Esophagus muscularis mucosa (tissue), 4 donors: ENCODE measurements around the gene HDAC4. TPM values are rescaled to one million over a fixed set of nuclear protein-coding genes. Genes with fewer than 3 reads are reported as not detected.

Experiments used
- DNase-seq: peaks from one replicate; pipeline ENCODE4 v3.0.0-alpha.2; 2017; ENCODE audit errors: extremely low spot score
- H3K27ac ChIP-seq, 4 donors: fragments of 200-600 bp; sonication (generic); replicated peaks in 1 of 4; 1 replicate in 3 of 4; 2 replicates in 1 of 4; pipeline ENCODE4 v1.5.1; 2016 to 2019; ENCODE audit warnings: mild to moderate bottlenecking in 1 of 4
- H3K27me3 ChIP-seq, 4 donors: fragments of 200-600 bp; sonication (generic); one replicate each; pipeline versions ENCODE4 v1.5.1 to v1.6.0; 2016 to 2019
- H3K36me3 ChIP-seq, 4 donors: fragments of 200-600 bp; sonication (generic); one replicate each; pipeline ENCODE4 v1.5.1; 2016 to 2019
- H3K4me1 ChIP-seq, 4 donors: fragments of 200-600 bp; sonication (generic); one replicate each; pipeline ENCODE4 v1.5.1; 2016 to 2019
- H3K4me3 ChIP-seq, 4 donors: fragments of 200-600 bp; sonication (generic); 1 replicate in 2 of 4; 2 replicates in 2 of 4; pipeline ENCODE4 v1.5.1; 2016 to 2019; ENCODE audit warnings: mild to moderate bottlenecking in 4 of 4, moderate library complexity in 1 of 4
- H3K9me3 ChIP-seq, 4 donors: fragments of 200-600 bp; sonication (generic); 1 replicate in 3 of 4; 2 replicates in 1 of 4; pipeline ENCODE4 v1.5.1; 2016 to 2019
- EP300 ChIP-seq: sonication (generic); formaldehyde crosslinking; IDR thresholded peaks from one replicate; pipeline ENCODE4 v1.6.1; 2017; ENCODE audit warnings: antibody characterized with exemption
- POLR2A ChIP-seq: fragments of 450-650 bp; IDR thresholded peaks from one replicate; pipeline ENCODE4 v1.6.1; 2017; ENCODE audit warnings: antibody characterized with exemption, moderate library complexity, mild to moderate bottlenecking, low read depth
- POLR2AphosphoS5 ChIP-seq, 2 donors: sonication (generic); formaldehyde crosslinking; IDR thresholded peaks; one replicate each; pipeline ENCODE4 v1.6.1; 2017; ENCODE audit warnings: antibody characterized with exemption in 2 of 2
- WGBS: methylation state at CpG from one replicate; pipeline ENCODE4 v1.1.5; 2018; 5-methylcytosine and 5-hydroxymethylcytosine counted together
- intact Hi-C: fragments of 100-400 bp; cut with DNase I; formaldehyde crosslinking; loops from one replicate; pipeline ENCODE4 v1.15.1; 2023
- total RNA-seq, 4 donors: library from RNA; depleted of rRNA; stranded (reverse); fragments of >200 nt; gene quantifications; one replicate each; pipeline versions ENCODE4 v1.1.0 to v1.2.1, GENCODE V29; 2016
- TF ChIP-seq, protein P1 (sequence below), 3 experiments: fragments of 200-600 bp in 2 of 3; fragments of 450-650 bp in 1 of 3; sonication (generic) in 2 of 3; IDR thresholded peaks; one replicate each; pipeline ENCODE4 v1.5.1; 2017 to 2019; ENCODE audit warnings: antibody characterized with exemption in 3 of 3, mild to moderate bottlenecking in 2 of 3, moderate library complexity in 1 of 3

HDAC4 gene
- total RNA-seq, 4 donors from 2014 or later: 59.4 to 119 (median 76.1) TPM

GRCh38 chr2:239264838-239265651 lies 135.8 kb downstream of the HDAC4 start:
- peak overlapping the region in 2 of 4 donors; percentile 13 to 16 for H3K4me3 ChIP-seq
- H3K27ac ChIP-seq: peak overlapping the region; percentile 81 to 88 (median 83)
- TF ChIP-seq, protein P1, sequence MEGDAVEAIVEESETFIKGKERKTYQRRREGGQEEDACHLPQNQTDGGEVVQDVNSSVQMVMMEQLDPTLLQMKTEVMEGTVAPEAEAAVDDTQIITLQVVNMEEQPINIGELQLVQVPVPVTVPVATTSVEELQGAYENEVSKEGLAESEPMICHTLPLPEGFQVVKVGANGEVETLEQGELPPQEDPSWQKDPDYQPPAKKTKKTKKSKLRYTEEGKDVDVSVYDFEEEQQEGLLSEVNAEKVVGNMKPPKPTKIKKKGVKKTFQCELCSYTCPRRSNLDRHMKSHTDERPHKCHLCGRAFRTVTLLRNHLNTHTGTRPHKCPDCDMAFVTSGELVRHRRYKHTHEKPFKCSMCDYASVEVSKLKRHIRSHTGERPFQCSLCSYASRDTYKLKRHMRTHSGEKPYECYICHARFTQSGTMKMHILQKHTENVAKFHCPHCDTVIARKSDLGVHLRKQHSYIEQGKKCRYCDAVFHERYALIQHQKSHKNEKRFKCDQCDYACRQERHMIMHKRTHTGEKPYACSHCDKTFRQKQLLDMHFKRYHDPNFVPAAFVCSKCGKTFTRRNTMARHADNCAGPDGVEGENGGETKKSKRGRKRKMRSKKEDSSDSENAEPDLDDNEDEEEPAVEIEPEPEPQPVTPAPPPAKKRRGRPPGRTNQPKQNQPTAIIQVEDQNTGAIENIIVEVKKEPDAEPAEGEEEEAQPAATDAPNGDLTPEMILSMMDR (IDR thresholded peaks at IDR 0.05): no peak
- peak; percentile 63 to 66 for TF ChIP-seq POLR2AphosphoS5 (IDR thresholded peaks at IDR 0.05)
- no peaks in the 10 kb centered on the region for H3K36me3 ChIP-seq
- DNase-seq: no peak
- no peaks in the 10 kb centered on the region for H3K27me3 ChIP-seq
- no peaks in the 10 kb centered on the region for H3K9me3 ChIP-seq
- H3K4me1 ChIP-seq: peaks cover 83 to 100% (median 100%) of the 10 kb centered on the region in 4 donors
- intact Hi-C loops: no loop called here
- 21% methylated on average over 7 of the region's 11 CpGs for WGBS

DNA sequence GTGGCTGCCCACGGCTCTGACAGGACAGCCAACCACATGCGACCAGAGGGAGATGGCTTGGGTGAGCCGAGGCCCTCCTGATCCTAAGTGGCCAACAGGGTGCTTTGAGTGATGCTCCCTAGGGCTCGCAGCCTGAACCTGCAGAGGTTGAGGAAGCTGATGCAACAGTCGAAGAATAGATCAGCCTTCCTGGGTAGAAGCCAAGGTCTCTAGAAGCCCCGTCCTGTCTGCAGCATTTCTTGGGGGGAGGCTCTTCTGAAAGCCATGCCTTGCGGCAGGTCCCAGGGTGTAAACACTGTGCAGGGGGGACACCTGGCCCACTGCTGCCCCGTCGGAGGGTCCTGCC lies 136.4 kb downstream of the HDAC4 start:
- Histone ChIP-seq H3K4me1 (peaks cover 83 to 100% (median 100%) of the 10 kb centered on the region in 4 donors), H3K27ac (peak overlapping the region; percentile 81 to 88 (median 83)), H3K4me3 (peak overlapping the region in 2 of 4 donors; percentile 13 to 16), H3K9me3 (no peaks in the 10 kb centered on the region), H3K27me3 (no peaks in the 10 kb centered on the region), H3K36me3 (no peaks in the 10 kb centered on the region)
- intact Hi-C loops: no loop called here
- DNase-seq: no peak
- TF ChIP-seq, protein P1 (IDR thresholded peaks at IDR 0.05): no peak
- TF ChIP-seq POLR2A (no peak), EP300 (no peak), POLR2AphosphoS5 (IDR thresholded peaks at IDR 0.05) (no peak)
- 35% methylated on average over 5 of the region's 9 CpGs for WGBS

DNA sequence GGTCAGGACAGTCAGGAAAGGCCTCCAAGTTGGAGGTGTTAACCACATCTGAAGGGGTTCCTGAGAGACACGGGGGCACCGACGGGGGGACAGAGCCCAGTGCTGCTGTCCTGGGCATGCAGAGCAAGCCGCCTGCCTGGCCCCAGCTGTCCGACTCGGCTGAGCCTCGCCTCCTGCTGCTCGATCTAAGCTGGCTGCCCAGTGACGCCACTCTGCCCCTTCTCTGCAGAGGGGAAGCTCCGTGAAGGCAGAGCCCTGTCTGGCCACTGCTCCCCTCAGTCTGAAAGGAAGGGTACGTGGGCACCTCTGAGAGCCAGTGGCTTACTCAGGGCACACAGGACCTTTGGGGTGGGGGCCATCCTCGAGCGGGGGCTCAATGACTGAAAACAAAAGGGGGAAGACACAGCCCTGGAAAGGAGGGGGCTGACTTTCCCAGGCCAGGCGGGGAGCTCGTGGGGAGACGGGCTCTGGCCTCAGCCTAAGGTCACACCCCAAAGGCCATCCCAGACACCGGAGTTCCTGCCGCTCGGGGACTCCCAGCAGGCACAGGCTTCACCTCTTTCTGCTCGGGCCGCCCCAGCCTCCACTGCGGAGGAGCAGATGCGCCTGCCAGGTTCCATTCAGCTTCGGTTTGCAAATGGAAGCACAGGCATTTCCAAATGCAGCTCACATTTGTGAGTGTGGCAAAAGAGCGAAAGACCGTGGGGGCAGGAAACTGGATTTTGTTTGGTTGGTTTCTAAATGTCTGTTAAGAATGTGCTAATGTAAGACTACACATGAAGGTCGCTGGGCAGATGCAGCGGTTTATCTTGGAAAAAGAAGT lies 136.9 kb downstream of the HDAC4 start:
- 59% methylated on average over 28 of the region's 28 CpGs for WGBS
- Histone ChIP-seq H3K27ac (peak overlapping the region; percentile 81 to 88 (median 83)), H3K36me3 (no peaks in the 10 kb centered on the region), H3K9me3 (no peaks in the 10 kb centered on the region), H3K4me1 (peaks cover 85 to 100% (median 100%) of the 10 kb centered on the region in 4 donors), H3K27me3 (no peaks in the 10 kb centered on the region), H3K4me3 (peak overlapping the region in 2 of 4 donors; percentile 13 to 16)
- no peak for DNase-seq
- TF ChIP-seq, protein P1 (IDR thresholded peaks at IDR 0.05): no peak
- no peak for TF ChIP-seq POLR2AphosphoS5 (IDR thresholded peaks at IDR 0.05)
- no peak for TF ChIP-seq EP300
- no peak for TF ChIP-seq POLR2A
- intact Hi-C loops: no loop called here

GRCh38 chr2:239263231-239263630 lies 137.6 kb downstream of the HDAC4 start:
- intact Hi-C loops: no loop called here
- TF ChIP-seq, protein P1 (IDR thresholded peaks at IDR 0.05): no peak
- TF ChIP-seq POLR2AphosphoS5 (IDR thresholded peaks at IDR 0.05) (no peak), POLR2A (no peak), EP300 (no peak)
- no peaks in the 10 kb centered on the region for H3K36me3 ChIP-seq
- peaks cover 81 to 100% (median 99%) of the 10 kb centered on the region in 4 donors for H3K4me1 ChIP-seq
- 93% methylated on average over 5 of the region's 14 CpGs for WGBS
- peak overlapping the region; percentile 81 to 88 (median 83) for H3K27ac ChIP-seq
- peaks cover 0 to under 1% (median 0%) of the 10 kb centered on the region in 4 donors for H3K9me3 ChIP-seq
- no peak overlapping the region for H3K4me3 ChIP-seq
- DNase-seq: no peak
- H3K27me3 ChIP-seq: no peaks in the 10 kb centered on the region
